Coronary artery (tissue), 2 donors: ENCODE results near the gene TNFSF8.

Experiments used
- DNase-seq: peaks from one replicate; pipeline ENCODE4 v3.0.0-alpha.2; 2017; ENCODE audit warnings: low spot score
- H3K27ac ChIP-seq, 2 donors: fragments of 200-600 bp; sonication (generic); one replicate each; pipeline ENCODE4 v1.5.1; 2016 to 2019
- H3K4me3 ChIP-seq: fragments of 200-600 bp; sonication (generic); 2 replicates; pipeline ENCODE4 v1.5.1; 2016; ENCODE audit warnings: mild to moderate bottlenecking, moderate library complexity
- CTCF ChIP-seq: fragments of 200-600 bp; sonication (generic); IDR thresholded peaks from one replicate; pipeline ENCODE4 v1.5.1; 2019; ENCODE audit warnings: antibody characterized with exemption

TNFSF8 gene

GRCh38 chr9:114894609-114895433 lies 35.6 kb downstream of the TNFSF8 start:
- no peak overlapping the region for H3K4me3 ChIP-seq
- DNase-seq: no peak
- TF ChIP-seq CTCF: no peak
- H3K27ac ChIP-seq: peak overlapping the region in 1 of 2 donors; percentile 5

GRCh38 chr9:114894206-114894605 lies 36.2 kb downstream of the TNFSF8 start:
- Histone ChIP-seq H3K4me3 (no peak overlapping the region), H3K27ac (peak overlapping the region in 1 of 2 donors; percentile 5)
- TF ChIP-seq CTCF: no peak
- no peak for DNase-seq

- no peak overlapping the region for H3K27ac ChIP-seq
- DNase-seq: no peak
- no peak for TF ChIP-seq CTCF
- no peak overlapping the region for H3K4me3 ChIP-seq
These were observed 37.0 kb downstream of the TNFSF8 start for GRCh38 chr9:114893221-114894010.

GRCh38 chr9:114889802-114890224 lies 40.6 kb downstream of the TNFSF8 start:
- TF ChIP-seq CTCF: no peak
- Histone ChIP-seq H3K27ac (no peak overlapping the region), H3K4me3 (no peak overlapping the region)
- DNase-seq: no peak

- DNase-seq: no peak
- no peak overlapping the region for H3K27ac ChIP-seq
- no peak overlapping the region for H3K4me3 ChIP-seq
- no peak for TF ChIP-seq CTCF
These were observed 41.8 kb downstream of the TNFSF8 start for GRCh38 chr9:114888607-114889006.

GRCh38 chr9:114887963-114888362 lies 42.4 kb downstream of the TNFSF8 start:
- DNase-seq: no peak
- no peak for TF ChIP-seq CTCF
- H3K4me3 ChIP-seq: no peak overlapping the region
- H3K27ac ChIP-seq: no peak overlapping the region
